A673 (cell line): Measurements from ENCODE around the gene TAL1. TPM values are rescaled to one million over a fixed set of nuclear protein-coding genes. Genes with fewer than 3 reads are reported as not detected.

Experiments used
- BruUV-seq: library from RNA; stranded (reverse); fragments of 400-500 nt; replicated peaks from 2 replicates; lab custom pipeline; 2021; lab: Mats Ljungman, UMichigan
- CTCF ChIA-PET: fragments of 300-600 bp; sonication (Branson Sonifier 250); formaldehyde crosslinking; loops from one replicate; lab custom pipeline; 2022; ENCODE audit warnings: antibody characterized with exemption; lab: Charles Lee
- POLR2A ChIA-PET: fragments of 300-600 bp; sonication (Branson Sonifier 250); formaldehyde crosslinking; loops from one replicate; lab custom pipeline; 2022; ENCODE audit warnings: antibody characterized with exemption; ENCODE audit not compliant: low non-redundant PET; lab: Charles Lee
- DNase-seq: peaks from one replicate; pipeline ENCODE4 v3.0.0-alpha.2; 2015; ENCODE audit warnings: low spot score
- H3K27ac ChIP-seq: fragments of 200-600 bp; sonication (generic); 2 replicates; pipeline ENCODE4 v1.5.1; 2016; ENCODE audit warnings: mixed run types, low read depth, mild to moderate bottlenecking, mixed read lengths, antibody characterized with exemption, low read length; ENCODE audit not compliant: poor library complexity, severe bottlenecking
- H3K27me3 ChIP-seq: fragments of 200-600 bp; sonication (generic); replicated peaks from 2 replicates; pipeline ENCODE4 v1.6.1; 2017; ENCODE audit warnings: mixed run types, low read depth, mild to moderate bottlenecking, mixed read lengths, antibody characterized with exemption, low read length; ENCODE audit not compliant: insufficient read depth, poor library complexity
- H3K36me3 ChIP-seq: fragments of 200-600 bp; sonication (generic); 2 replicates; pipeline ENCODE4 v1.6.1; 2016; ENCODE audit warnings: mixed run types, mild to moderate bottlenecking, mixed read lengths, antibody characterized with exemption, low read length; ENCODE audit not compliant: insufficient read depth, poor library complexity, severe bottlenecking
- H3K4me1 ChIP-seq: fragments of 200-600 bp; sonication (generic); 2 replicates; pipeline ENCODE4 v1.6.1; 2017; ENCODE audit warnings: mixed run types, mild to moderate bottlenecking, mixed read lengths, antibody characterized with exemption, low read length; ENCODE audit not compliant: insufficient read depth, poor library complexity, severe bottlenecking
- H3K4me3 ChIP-seq: fragments of 200-600 bp; sonication (generic); 2 replicates; pipeline ENCODE4 v1.5.1; 2016; ENCODE audit warnings: low read depth, mixed run types, mild to moderate bottlenecking, mixed read lengths, low read length; ENCODE audit not compliant: poor library complexity, severe bottlenecking
- H3K9me3 ChIP-seq: fragments of 200-600 bp; sonication (generic); 2 replicates; pipeline ENCODE4 v1.6.1; 2016; ENCODE audit warnings: mixed run types, low read depth, mild to moderate bottlenecking, mixed read lengths, antibody characterized with exemption, low read length; ENCODE audit not compliant: poor library complexity, severe bottlenecking
- EZH2 ChIP-seq: fragments of 200-600 bp; sonication (generic); IDR thresholded peaks from 2 replicates; pipeline ENCODE4 v1.6.1; 2017; ENCODE audit warnings: borderline replicate concordance, low read depth, mild to moderate bottlenecking, mixed read lengths, antibody characterized with exemption, low read length; ENCODE audit not compliant: poor library complexity, severe bottlenecking
- intact Hi-C: fragments of 100-400 bp; cut with micrococcal nuclease; formaldehyde crosslinking; loops from one replicate; pipeline ENCODE4 v1.10.0; 2022; ENCODE audit not compliant: unreplicated experiment
- total RNA-seq: library from RNA; stranded (reverse); gene quantifications from 2 replicates; pipeline ENCODE4 v1.2.3, GENCODE V29; 2021
- TF ChIP-seq, protein P1 (sequence below): fragments of 300-800, 200-600 bp; sonication (generic); conservative IDR thresholded peaks from 2 replicates; pipeline ENCODE4 v1.5.1; 2017; ENCODE audit warnings: low read depth, mild to moderate bottlenecking, antibody characterized with exemption, low read length, moderate library complexity, mixed read lengths

TAL1 gene
- total RNA-seq, 1 experiment from 2014 or later: 0.11 TPM

DNA sequence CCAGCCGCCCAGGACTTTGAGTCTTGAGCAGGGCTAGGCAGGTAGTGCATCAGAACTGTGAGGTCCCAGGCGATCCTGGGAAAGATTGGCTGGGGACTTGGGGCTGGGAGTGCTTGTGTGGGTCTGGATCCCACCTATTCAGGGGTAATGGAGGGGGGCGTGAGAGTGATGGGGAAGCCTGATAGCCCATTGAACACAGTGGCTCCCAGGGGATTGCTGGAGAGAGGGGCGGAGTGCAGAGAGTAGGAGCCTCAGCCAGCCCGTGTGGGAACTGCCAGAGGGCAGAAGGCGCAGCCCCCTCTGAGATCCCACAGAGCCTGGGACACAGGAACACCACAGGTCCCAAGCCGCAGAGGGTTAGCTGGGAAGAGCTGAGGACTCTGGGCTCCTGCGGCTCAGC is 22.9 kb downstream of the TAL1 start:
- Histone ChIP-seq H3K36me3 (no peaks in the 10 kb centered on the region), H3K9me3 (no peaks in the 10 kb centered on the region), H3K4me3 (no peak overlapping the region), H3K27me3 (no peaks in the 10 kb centered on the region), H3K4me1 (no peaks in the 10 kb centered on the region), H3K27ac (no peak overlapping the region)
- intact Hi-C loops: no loop called here
- DNase-seq: no peak
- TF ChIP-seq, protein P1, sequence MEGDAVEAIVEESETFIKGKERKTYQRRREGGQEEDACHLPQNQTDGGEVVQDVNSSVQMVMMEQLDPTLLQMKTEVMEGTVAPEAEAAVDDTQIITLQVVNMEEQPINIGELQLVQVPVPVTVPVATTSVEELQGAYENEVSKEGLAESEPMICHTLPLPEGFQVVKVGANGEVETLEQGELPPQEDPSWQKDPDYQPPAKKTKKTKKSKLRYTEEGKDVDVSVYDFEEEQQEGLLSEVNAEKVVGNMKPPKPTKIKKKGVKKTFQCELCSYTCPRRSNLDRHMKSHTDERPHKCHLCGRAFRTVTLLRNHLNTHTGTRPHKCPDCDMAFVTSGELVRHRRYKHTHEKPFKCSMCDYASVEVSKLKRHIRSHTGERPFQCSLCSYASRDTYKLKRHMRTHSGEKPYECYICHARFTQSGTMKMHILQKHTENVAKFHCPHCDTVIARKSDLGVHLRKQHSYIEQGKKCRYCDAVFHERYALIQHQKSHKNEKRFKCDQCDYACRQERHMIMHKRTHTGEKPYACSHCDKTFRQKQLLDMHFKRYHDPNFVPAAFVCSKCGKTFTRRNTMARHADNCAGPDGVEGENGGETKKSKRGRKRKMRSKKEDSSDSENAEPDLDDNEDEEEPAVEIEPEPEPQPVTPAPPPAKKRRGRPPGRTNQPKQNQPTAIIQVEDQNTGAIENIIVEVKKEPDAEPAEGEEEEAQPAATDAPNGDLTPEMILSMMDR: no peak
- no peak for TF ChIP-seq EZH2
- no TSS peak for BruUV-seq
- ChIA-PET POLR2A (no interaction called here), CTCF (no interaction called here)

DNA sequence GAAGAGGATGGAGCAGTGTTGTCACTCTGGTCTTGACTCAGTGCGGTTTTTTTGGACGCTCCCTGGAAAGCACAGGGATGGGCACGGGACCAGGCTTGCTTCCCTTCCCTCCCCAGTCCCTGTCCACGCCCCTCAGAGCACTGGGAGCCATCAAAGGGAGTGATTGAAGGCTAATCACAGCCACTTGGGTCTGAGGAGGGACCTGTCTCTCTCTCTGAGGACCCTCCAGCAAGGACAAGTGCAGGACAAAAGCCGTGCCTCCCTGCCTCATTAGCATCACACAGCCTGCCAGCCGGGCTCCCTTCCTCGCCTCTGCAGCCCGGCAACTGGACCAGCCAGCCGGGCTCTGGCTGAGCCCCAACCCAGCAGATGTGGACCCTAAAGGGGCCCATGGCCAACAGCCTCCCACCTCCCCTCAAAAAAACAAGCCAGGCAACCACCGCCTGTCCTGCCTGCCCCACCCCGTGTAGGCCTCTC is 23.6 kb downstream of the TAL1 start:
- H3K36me3 ChIP-seq: no peaks in the 10 kb centered on the region
- intact Hi-C loops: no loop called here
- BruUV-seq: no TSS peak
- no peak overlapping the region for H3K4me3 ChIP-seq
- peaks cover under 1% of the 10 kb centered on the region for H3K9me3 ChIP-seq
- H3K27ac ChIP-seq: no peak overlapping the region
- no peaks in the 10 kb centered on the region for H3K4me1 ChIP-seq
- ChIA-PET CTCF (no interaction called here), POLR2A (no interaction called here)
- TF ChIP-seq, protein P1: no peak
- TF ChIP-seq EZH2: no peak
- DNase-seq: no peak
- H3K27me3 ChIP-seq: no peaks in the 10 kb centered on the region

DNA sequence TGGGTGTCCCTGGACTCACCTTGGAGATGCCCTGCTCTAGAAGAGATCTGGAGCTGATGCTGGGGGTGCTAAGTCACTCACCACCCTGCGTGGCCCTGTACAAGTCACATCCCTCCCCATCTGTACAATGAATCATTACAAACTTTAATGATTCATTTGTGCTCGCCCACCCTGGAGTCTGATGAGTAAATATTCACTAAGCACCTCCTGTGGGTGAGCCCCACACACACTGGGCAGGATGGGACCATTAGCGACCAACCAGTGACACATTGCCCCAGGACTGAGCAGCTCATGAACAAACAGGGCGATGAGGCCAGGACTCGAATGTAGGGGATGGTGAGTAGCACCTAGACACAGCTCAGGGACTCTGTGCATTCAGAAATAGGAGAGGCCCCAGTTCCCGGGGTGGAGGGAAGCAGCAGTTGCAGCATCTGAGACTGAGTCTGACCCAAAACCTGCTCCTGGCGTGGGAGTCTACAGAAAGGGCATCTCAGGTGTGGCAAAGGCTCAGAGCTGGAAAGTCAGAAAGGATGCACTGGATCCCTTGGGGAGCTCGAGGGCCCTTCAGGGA is 24.1 kb downstream of the TAL1 start:
- CTCF ChIA-PET: no interaction called here
- no TSS peak for BruUV-seq
- intact Hi-C loops: no loop called here

More for the DNA sequence above, 24.1 kb downstream of the TAL1 start:
- POLR2A ChIA-PET: no interaction called here
- Histone ChIP-seq H3K27ac (no peak overlapping the region), H3K9me3 (peaks cover 6% of the 10 kb centered on the region), H3K27me3 (peaks cover 3% of the 10 kb centered on the region), H3K36me3 (no peaks in the 10 kb centered on the region), H3K4me3 (no peak overlapping the region), H3K4me1 (no peaks in the 10 kb centered on the region)
- DNase-seq: no peak
- TF ChIP-seq EZH2: no peak
- TF ChIP-seq, protein P1: no peak
